ENCODE results near the gene UTP20. TPM values are rescaled to one million over a fixed set of nuclear protein-coding genes. Genes with fewer than 3 reads are reported as not detected.

UTP20 gene
- total RNA-seq, 1 donor from 2014 or later, result 19.3 TPM

- peaks cover 22% of the 10 kb centered on the region for H3K36me3 ChIP-seq (ENCODE audit: insufficient read depth, low read length)
- no peak overlapping the region for H3K4me3 ChIP-seq (ENCODE audit: insufficient read depth, low read depth, low read length)
- Mint-ChIP-seq H3K36me3 (ENCODE audit: low read depth, unreplicated experiment) (peaks cover 6% of the 10 kb centered on the region), H3K4me3 (ENCODE audit: unreplicated experiment) (no peak overlapping the region), H3K9me3 (ENCODE audit: unreplicated experiment) (no peaks in the 10 kb centered on the region), H3K27me3 (ENCODE audit: low read depth, unreplicated experiment) (no peaks in the 10 kb centered on the region), H3K27ac (ENCODE audit: unreplicated experiment) (no peak overlapping the region), H3K4me1 (ENCODE audit: low read depth, unreplicated experiment) (no peaks in the 10 kb centered on the region)
- H3K4me2 ChIP-seq (ENCODE audit: low read length), result no peak overlapping the region
- no peak overlapping the region for H3K27ac ChIP-seq (ENCODE audit: low read depth, low read length)
- H2AFZ ChIP-seq (ENCODE audit: low read depth, low read length), result no peak overlapping the region
- FAIRE-seq (no peak), DNase-seq (ENCODE audit: low read depth) (no peak)
- H3K27me3 ChIP-seq (ENCODE audit: insufficient read depth, low read length), result no peaks in the 10 kb centered on the region
- H3K9me3 ChIP-seq (ENCODE audit: insufficient read depth, low read depth, low read length), result no peaks in the 10 kb centered on the region
- H3K9ac ChIP-seq (ENCODE audit: low read length), result no peak overlapping the region
- no peaks in the 10 kb centered on the region for H3K79me2 ChIP-seq (ENCODE audit: insufficient read depth, low read length)
- TF ChIP-seq EZH2 (IDR thresholded peaks at IDR 0.05; ENCODE audit: insufficient read depth, low read length) (no peak), CTCF (IDR thresholded peaks at IDR 0.05; ENCODE audit: insufficient read depth, low read depth, low read length) (no peak)
- no peaks in the 10 kb centered on the region for H3K4me1 ChIP-seq (ENCODE audit: insufficient read depth, low read length)
- no peaks in the 10 kb centered on the region for H4K20me1 ChIP-seq (ENCODE audit: insufficient read depth, low read length)
These were observed 81.5 kb downstream of the UTP20 start for GRCh38 chr12:101361455-101361854.

- TF ChIP-seq EZH2 (IDR thresholded peaks at IDR 0.05; ENCODE audit: insufficient read depth, low read length), result no peak
- no peak for TF ChIP-seq CTCF (IDR thresholded peaks at IDR 0.05; ENCODE audit: insufficient read depth, low read depth, low read length)
- H3K9me3 Mint-ChIP-seq (ENCODE audit: unreplicated experiment), result no peaks in the 10 kb centered on the region
- peaks cover 18% of the 10 kb centered on the region for H3K36me3 Mint-ChIP-seq (ENCODE audit: low read depth, unreplicated experiment)
- no peak overlapping the region for H3K4me2 ChIP-seq (ENCODE audit: low read length)
- no peak overlapping the region for H3K9ac ChIP-seq (ENCODE audit: low read length)
- H3K27me3 ChIP-seq (ENCODE audit: insufficient read depth, low read length), result no peaks in the 10 kb centered on the region
- peaks cover 3% of the 10 kb centered on the region for H3K4me1 Mint-ChIP-seq (ENCODE audit: low read depth, unreplicated experiment)
- H3K79me2 ChIP-seq (ENCODE audit: insufficient read depth, low read length), result no peaks in the 10 kb centered on the region
- no peaks in the 10 kb centered on the region for H3K9me3 ChIP-seq (ENCODE audit: insufficient read depth, low read depth, low read length)
- H3K4me3 ChIP-seq (ENCODE audit: insufficient read depth, low read depth, low read length), result no peak overlapping the region
- no peak overlapping the region for H3K4me3 Mint-ChIP-seq (ENCODE audit: unreplicated experiment)
- H3K27me3 Mint-ChIP-seq (ENCODE audit: low read depth, unreplicated experiment), result no peaks in the 10 kb centered on the region
- H3K36me3 ChIP-seq (ENCODE audit: insufficient read depth, low read length), result peaks cover 51% of the 10 kb centered on the region
- H4K20me1 ChIP-seq (ENCODE audit: insufficient read depth, low read length), result no peaks in the 10 kb centered on the region
- FAIRE-seq (no peak), DNase-seq (ENCODE audit: low read depth) (no peak)
- no peak overlapping the region for H3K27ac Mint-ChIP-seq (ENCODE audit: unreplicated experiment)
- H3K27ac ChIP-seq (ENCODE audit: low read depth, low read length), result no peak overlapping the region
- no peak overlapping the region for H2AFZ ChIP-seq (ENCODE audit: low read depth, low read length)
- no peaks in the 10 kb centered on the region for H3K4me1 ChIP-seq (ENCODE audit: insufficient read depth, low read length)
These were observed 88.1 kb downstream of the UTP20 start for GRCh38 chr12:101368016-101368415.

GRCh38 chr12:101372431-101372830, 92.5 kb downstream of the UTP20 start:
- H3K4me3 Mint-ChIP-seq (ENCODE audit: unreplicated experiment), result no peak overlapping the region
- H3K27ac ChIP-seq (ENCODE audit: low read depth, low read length), result no peak overlapping the region
- H3K4me2 ChIP-seq (ENCODE audit: low read length), result no peak overlapping the region
- H3K4me3 ChIP-seq (ENCODE audit: insufficient read depth, low read depth, low read length), result no peak overlapping the region
- no peak overlapping the region for H2AFZ ChIP-seq (ENCODE audit: low read depth, low read length)
- H3K36me3 ChIP-seq (ENCODE audit: insufficient read depth, low read length), result peaks cover 50% of the 10 kb centered on the region
- H3K9me3 ChIP-seq (ENCODE audit: insufficient read depth, low read depth, low read length), result no peaks in the 10 kb centered on the region
- H3K79me2 ChIP-seq (ENCODE audit: insufficient read depth, low read length), result no peaks in the 10 kb centered on the region
- peaks cover 12% of the 10 kb centered on the region for H3K36me3 Mint-ChIP-seq (ENCODE audit: low read depth, unreplicated experiment)
- no peaks in the 10 kb centered on the region for H3K9me3 Mint-ChIP-seq (ENCODE audit: unreplicated experiment)
- H3K9ac ChIP-seq (ENCODE audit: low read length), result no peak overlapping the region
- H3K4me1 Mint-ChIP-seq (ENCODE audit: low read depth, unreplicated experiment), result peaks cover 3% of the 10 kb centered on the region
- FAIRE-seq, result no peak
- H3K4me1 ChIP-seq (ENCODE audit: insufficient read depth, low read length), result no peaks in the 10 kb centered on the region
- no peak for DNase-seq (ENCODE audit: low read depth)
- H3K27me3 Mint-ChIP-seq (ENCODE audit: low read depth, unreplicated experiment), result no peaks in the 10 kb centered on the region
- H3K27ac Mint-ChIP-seq (ENCODE audit: unreplicated experiment), result no peak overlapping the region
- no peaks in the 10 kb centered on the region for H4K20me1 ChIP-seq (ENCODE audit: insufficient read depth, low read length)
- no peak for TF ChIP-seq EZH2 (IDR thresholded peaks at IDR 0.05; ENCODE audit: insufficient read depth, low read length)
- TF ChIP-seq CTCF (IDR thresholded peaks at IDR 0.05; ENCODE audit: insufficient read depth, low read depth, low read length), result no peak
- H3K27me3 ChIP-seq (ENCODE audit: insufficient read depth, low read length), result no peaks in the 10 kb centered on the region
